ENCODE measurements around the gene PDE1A.

DNA sequence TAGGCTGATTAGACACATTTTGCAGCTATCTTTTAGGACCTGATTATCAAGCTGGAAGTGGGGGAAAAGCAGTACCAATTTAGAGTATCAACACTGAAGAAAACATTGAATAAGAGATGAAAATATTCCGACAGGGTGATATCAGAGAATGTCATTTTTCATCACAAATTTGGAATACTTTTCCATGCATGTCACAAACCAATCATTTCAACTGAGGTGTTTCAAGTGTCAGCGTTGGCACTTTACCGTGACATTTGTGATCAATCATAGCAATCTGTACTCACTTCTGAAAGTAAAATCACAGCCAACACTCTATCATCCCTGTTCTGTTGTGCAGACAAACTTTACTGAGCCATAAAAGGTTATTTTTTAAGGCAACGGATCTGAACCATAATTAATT is 75.4 kb downstream of the PDE1A start:
- TF ChIP-seq ZNF704 (tag by site-specific recombination; IDR thresholded peaks at IDR 0.05) (no peak), OVOL3 (tag by site-specific recombination; IDR thresholded peaks at IDR 0.05) (no peak), ZNF558 (tag by site-specific recombination; IDR thresholded peaks at IDR 0.05) (no peak)
- TF ChIP-seq, protein P1, sequence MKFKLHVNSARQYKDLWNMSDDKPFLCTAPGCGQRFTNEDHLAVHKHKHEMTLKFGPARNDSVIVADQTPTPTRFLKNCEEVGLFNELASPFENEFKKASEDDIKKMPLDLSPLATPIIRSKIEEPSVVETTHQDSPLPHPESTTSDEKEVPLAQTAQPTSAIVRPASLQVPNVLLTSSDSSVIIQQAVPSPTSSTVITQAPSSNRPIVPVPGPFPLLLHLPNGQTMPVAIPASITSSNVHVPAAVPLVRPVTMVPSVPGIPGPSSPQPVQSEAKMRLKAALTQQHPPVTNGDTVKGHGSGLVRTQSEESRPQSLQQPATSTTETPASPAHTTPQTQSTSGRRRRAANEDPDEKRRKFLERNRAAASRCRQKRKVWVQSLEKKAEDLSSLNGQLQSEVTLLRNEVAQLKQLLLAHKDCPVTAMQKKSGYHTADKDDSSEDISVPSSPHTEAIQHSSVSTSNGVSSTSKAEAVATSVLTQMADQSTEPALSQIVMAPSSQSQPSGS (tag by site-specific recombination; IDR thresholded peaks at IDR 0.05; ENCODE audit: low read depth) = no peak
- TF ChIP-seq, protein P2, sequence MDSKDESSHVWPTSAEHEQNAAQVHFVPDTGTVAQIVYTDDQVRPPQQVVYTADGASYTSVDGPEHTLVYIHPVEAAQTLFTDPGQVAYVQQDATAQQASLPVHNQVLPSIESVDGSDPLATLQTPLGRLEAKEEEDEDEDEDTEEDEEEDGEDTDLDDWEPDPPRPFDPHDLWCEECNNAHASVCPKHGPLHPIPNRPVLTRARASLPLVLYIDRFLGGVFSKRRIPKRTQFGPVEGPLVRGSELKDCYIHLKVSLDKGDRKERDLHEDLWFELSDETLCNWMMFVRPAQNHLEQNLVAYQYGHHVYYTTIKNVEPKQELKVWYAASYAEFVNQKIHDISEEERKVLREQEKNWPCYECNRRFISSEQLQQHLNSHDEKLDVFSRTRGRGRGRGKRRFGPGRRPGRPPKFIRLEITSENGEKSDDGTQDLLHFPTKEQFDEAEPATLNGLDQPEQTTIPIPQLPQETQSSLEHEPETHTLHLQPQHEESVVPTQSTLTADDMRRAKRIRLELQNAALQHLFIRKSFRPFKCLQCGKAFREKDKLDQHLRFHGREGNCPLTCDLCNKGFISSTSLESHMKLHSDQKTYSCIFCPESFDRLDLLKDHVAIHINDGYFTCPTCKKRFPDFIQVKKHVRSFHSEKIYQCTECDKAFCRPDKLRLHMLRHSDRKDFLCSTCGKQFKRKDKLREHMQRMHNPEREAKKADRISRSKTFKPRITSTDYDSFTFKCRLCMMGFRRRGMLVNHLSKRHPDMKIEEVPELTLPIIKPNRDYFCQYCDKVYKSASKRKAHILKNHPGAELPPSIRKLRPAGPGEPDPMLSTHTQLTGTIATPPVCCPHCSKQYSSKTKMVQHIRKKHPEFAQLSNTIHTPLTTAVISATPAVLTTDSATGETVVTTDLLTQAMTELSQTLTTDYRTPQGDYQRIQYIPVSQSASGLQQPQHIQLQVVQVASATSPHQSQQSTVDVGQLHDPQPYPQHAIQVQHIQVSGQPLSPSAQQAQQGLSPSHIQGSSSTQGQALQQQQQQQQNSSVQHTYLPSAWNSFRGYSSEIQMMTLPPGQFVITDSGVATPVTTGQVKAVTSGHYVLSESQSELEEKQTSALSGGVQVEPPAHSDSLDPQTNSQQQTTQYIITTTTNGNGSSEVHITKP (tag by site-specific recombination; IDR thresholded peaks at IDR 0.05) = no peak
